ENCODE results near the gene NDUFS6.
"Not testable (repeated sequence)": the region's sequence is repeated elsewhere in the genome, so short reads cannot be mapped to it uniquely, and the experiment has no call there.

Gene NDUFS6

GRCh38 chr5:1836176-1836890 is 35.1 kb downstream of the NDUFS6 start:
- no peak for DNase-seq

GRCh38 chr5:1836891-1837880 is 36.0 kb downstream of the NDUFS6 start:
- DNase-seq, result no peak

GRCh38 chr5:1838013-1838412 is 36.8 kb downstream of the NDUFS6 start:
- no peak for DNase-seq

GRCh38 chr5:1840071-1840547 is 38.9 kb downstream of the NDUFS6 start:
- no peak for DNase-seq

- no peak for DNase-seq
Observed at GRCh38 chr5:1840741-1841521, 39.7 kb downstream of the NDUFS6 start.

GRCh38 chr5:1842004-1842819 is 41.0 kb downstream of the NDUFS6 start:
- no peak for DNase-seq

GRCh38 chr5:1843761-1844160 is 42.6 kb downstream of the NDUFS6 start:
- not testable (repeated sequence) for DNase-seq

- no peak for DNase-seq
Observed at GRCh38 chr5:1844708-1845436, 43.7 kb downstream of the NDUFS6 start.

GRCh38 chr5:1845696-1846095 is 44.5 kb downstream of the NDUFS6 start:
- no peak for DNase-seq

GRCh38 chr5:1846583-1846982 is 45.4 kb downstream of the NDUFS6 start:
- no peak for DNase-seq

GRCh38 chr5:1847056-1847455 is 45.8 kb downstream of the NDUFS6 start:
- no peak for DNase-seq

GRCh38 chr5:1847611-1848010 is 46.4 kb downstream of the NDUFS6 start:
- no peak for DNase-seq

- no peak for DNase-seq
Observed at GRCh38 chr5:1850324-1851154, 49.3 kb downstream of the NDUFS6 start.

GRCh38 chr5:1851290-1851934 is 50.2 kb downstream of the NDUFS6 start:
- no peak for DNase-seq

GRCh38 chr5:1852324-1852947 is 51.2 kb downstream of the NDUFS6 start:
- DNase-seq, result no peak

GRCh38 chr5:1853531-1853930 is 52.3 kb downstream of the NDUFS6 start:
- DNase-seq, result no peak

- DNase-seq, result no peak
Observed at GRCh38 chr5:1855075-1855474, 53.9 kb downstream of the NDUFS6 start.

GRCh38 chr5:1855596-1855995 is 54.4 kb downstream of the NDUFS6 start:
- no peak for DNase-seq

GRCh38 chr5:1856596-1857255 is 55.5 kb downstream of the NDUFS6 start:
- DNase-seq, result no peak

All from DMS153 (cell line).